Measurements from ENCODE around the gene CLOCK. TPM values are rescaled to one million over a fixed set of nuclear protein-coding genes. Genes with fewer than 3 reads are reported as not detected.

The CLOCK gene
- total RNA-seq, 2 experiments from 2014 or later, result 7.1 to 9.3 TPM

- ChIA-PET POLR2A (interaction anchor here (0.6 kb wide), 1 partner anchor 10 kb away, joined by 3 read pairs; no protein-coding TSS in a partner anchor), CTCF (no interaction called here)
Observed at GRCh38 chr4:55539658-55540057, 7.1 kb downstream of the CLOCK start.

GRCh38 chr4:55538531-55538930 is 8.2 kb downstream of the CLOCK start:
- POLR2A ChIA-PET, result no interaction called here
- no peak overlapping the region for H3K4me3 Mint-ChIP-seq
- H3K4me1 Mint-ChIP-seq (ENCODE audit: low read depth), result peaks cover 18% of the 10 kb centered on the region

More at GRCh38 chr4:55539658-55540057, 7.1 kb downstream of the CLOCK start:
- Mint-ChIP-seq H3K36me3 (ENCODE audit: low read depth) (peaks cover 8% of the 10 kb centered on the region), H3K27ac (no peak overlapping the region), H3K4me1 (ENCODE audit: low read depth) (peaks cover 26% of the 10 kb centered on the region), H3K4me3 (no peak overlapping the region), H3K9me3 (ENCODE audit: insufficient read depth) (peaks cover 4% of the 10 kb centered on the region), H3K27me3 (ENCODE audit: low read depth) (no peaks in the 10 kb centered on the region)
- ATAC-seq (no peak), DNase-seq (no peak)

DNA sequence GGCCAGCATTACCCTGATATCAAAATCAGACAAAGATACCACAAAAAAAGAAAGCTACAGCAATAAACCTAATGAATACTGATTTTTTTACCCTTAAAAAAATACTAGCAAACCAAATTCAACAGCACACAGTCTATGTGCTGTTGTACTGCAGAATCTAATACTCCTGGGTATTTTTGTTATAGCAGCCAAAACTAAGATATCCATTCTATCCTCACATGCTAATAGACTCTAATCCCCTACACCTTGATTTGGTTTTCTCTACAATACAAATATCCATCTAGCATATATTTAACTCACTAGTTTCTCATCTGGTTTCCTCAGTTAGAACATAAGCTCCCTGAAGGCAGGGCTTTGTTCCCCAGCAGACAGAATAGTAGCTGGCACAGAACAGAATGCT is 12.4 kb downstream of the CLOCK start:
- CTCF ChIA-PET, result interaction anchor here (1.2 kb wide), 1 partner anchor 11 kb away, joined by 5 read pairs; no protein-coding TSS in a partner anchor
- POLR2A ChIA-PET, result no interaction called here
- Mint-ChIP-seq H3K4me3 (no peak overlapping the region), H3K27ac (no peak overlapping the region), H3K27me3 (ENCODE audit: low read depth) (no peaks in the 10 kb centered on the region), H3K36me3 (ENCODE audit: low read depth) (peaks cover 36% of the 10 kb centered on the region), H3K9me3 (ENCODE audit: insufficient read depth) (peaks cover 20% of the 10 kb centered on the region), H3K4me1 (ENCODE audit: low read depth) (peaks cover 15% of the 10 kb centered on the region)
- DNase-seq (no peak), ATAC-seq (no peak)

More at GRCh38 chr4:55538531-55538930, 8.2 kb downstream of the CLOCK start:
- Mint-ChIP-seq H3K27me3 (ENCODE audit: low read depth) (no peaks in the 10 kb centered on the region), H3K27ac (peak overlapping the region; percentile 20), H3K36me3 (ENCODE audit: low read depth) (peaks cover 15% of the 10 kb centered on the region), H3K9me3 (ENCODE audit: insufficient read depth) (peaks cover 4% of the 10 kb centered on the region)
- DNase-seq, result no peak
- no peak for ATAC-seq
- CTCF ChIA-PET, result interaction anchor here (1.1 kb wide), 1 partner anchor 83 kb away, joined by 3 read pairs; no protein-coding TSS in a partner anchor

- Mint-ChIP-seq H3K4me3 (no peak overlapping the region), H3K9me3 (ENCODE audit: insufficient read depth) (peaks cover 20% of the 10 kb centered on the region), H3K27me3 (ENCODE audit: low read depth) (no peaks in the 10 kb centered on the region), H3K4me1 (ENCODE audit: low read depth) (no peaks in the 10 kb centered on the region), H3K36me3 (ENCODE audit: low read depth) (peaks cover 38% of the 10 kb centered on the region), H3K27ac (no peak overlapping the region)
- ChIA-PET CTCF (no interaction called here), POLR2A (no interaction called here)
- ATAC-seq, result no peak
- no peak for DNase-seq
Observed at GRCh38 chr4:55530691-55531090, 16.0 kb downstream of the CLOCK start.

- POLR2A ChIA-PET, result no interaction called here
- CTCF ChIA-PET, result no interaction called here
- Mint-ChIP-seq H3K36me3 (ENCODE audit: low read depth) (peaks cover 38% of the 10 kb centered on the region), H3K9me3 (ENCODE audit: insufficient read depth) (peaks cover 19% of the 10 kb centered on the region), H3K27ac (no peak overlapping the region), H3K27me3 (ENCODE audit: low read depth) (no peaks in the 10 kb centered on the region), H3K4me1 (ENCODE audit: low read depth) (no peaks in the 10 kb centered on the region), H3K4me3 (no peak overlapping the region)
- DNase-seq (no peak), ATAC-seq (no peak)
Observed at GRCh38 chr4:55530167-55530566, 16.5 kb downstream of the CLOCK start.

GRCh38 chr4:55528491-55528890 is 18.2 kb downstream of the CLOCK start:
- H3K4me1 Mint-ChIP-seq (ENCODE audit: low read depth), result no peaks in the 10 kb centered on the region
- ATAC-seq, result no peak
- POLR2A ChIA-PET, result no interaction called here
- CTCF ChIA-PET, result interaction anchor here (0.9 kb wide), 1 partner anchor 165 kb away, joined by 3 read pairs; no protein-coding TSS in a partner anchor
- no peak overlapping the region for H3K4me3 Mint-ChIP-seq
- H3K36me3 Mint-ChIP-seq (ENCODE audit: low read depth), result peaks cover 33% of the 10 kb centered on the region
- H3K9me3 Mint-ChIP-seq (ENCODE audit: insufficient read depth), result peaks cover 16% of the 10 kb centered on the region
- DNase-seq, result no peak
- no peak overlapping the region for H3K27ac Mint-ChIP-seq
- H3K27me3 Mint-ChIP-seq (ENCODE audit: low read depth), result no peaks in the 10 kb centered on the region

GRCh38 chr4:55524844-55525571 is 21.7 kb downstream of the CLOCK start:
- ChIA-PET CTCF (no interaction called here), POLR2A (no interaction called here)
- H3K27me3 Mint-ChIP-seq (ENCODE audit: low read depth), result no peaks in the 10 kb centered on the region
- H3K4me1 Mint-ChIP-seq (ENCODE audit: low read depth), result no peaks in the 10 kb centered on the region
- no peak overlapping the region for H3K4me3 Mint-ChIP-seq
- ATAC-seq, result no peak
- H3K9me3 Mint-ChIP-seq (ENCODE audit: insufficient read depth), result peaks cover 8% of the 10 kb centered on the region
- no peak overlapping the region for H3K27ac Mint-ChIP-seq
- DNase-seq, result no peak
- peaks cover 18% of the 10 kb centered on the region for H3K36me3 Mint-ChIP-seq (ENCODE audit: low read depth)

GRCh38 chr4:55518442-55518841 is 28.3 kb downstream of the CLOCK start:
- CTCF ChIA-PET, result interaction anchor here (0.8 kb wide), 1 partner anchor 27 kb away, joined by 3 read pairs; no protein-coding TSS in a partner anchor
- H3K27me3 Mint-ChIP-seq (ENCODE audit: low read depth), result no peaks in the 10 kb centered on the region

DNA sequence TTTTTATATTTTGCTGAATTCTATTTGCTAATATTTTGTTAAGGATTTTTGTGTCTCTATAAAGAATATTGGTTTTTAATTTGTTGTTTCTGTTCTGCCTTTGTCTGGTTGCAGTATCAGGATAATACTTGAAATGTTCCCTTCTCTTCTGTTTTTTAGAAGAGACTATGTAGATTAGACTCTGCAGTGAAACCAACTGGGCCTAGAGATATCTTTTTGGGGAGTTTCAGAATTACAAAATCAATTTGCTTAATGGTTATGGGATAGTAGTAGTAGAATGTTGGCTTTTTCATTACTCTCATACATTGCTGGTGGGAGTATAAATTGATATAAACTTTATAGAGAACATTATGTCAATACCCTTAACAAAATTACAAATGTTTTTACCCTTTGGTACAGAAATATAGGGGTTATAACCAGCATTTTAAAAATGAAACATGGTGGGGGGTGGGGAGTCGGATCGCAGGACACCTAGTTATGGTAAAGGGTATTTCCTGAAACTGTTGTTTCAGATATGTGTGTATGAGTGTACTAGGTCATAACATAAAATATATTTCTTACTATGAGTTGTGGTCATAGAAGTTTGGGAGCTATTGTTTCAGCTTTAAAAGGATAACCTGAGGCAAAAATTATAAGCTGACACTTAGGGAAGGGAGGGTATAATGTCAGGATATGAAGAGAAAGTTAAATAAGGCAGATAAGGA is 29.0 kb downstream of the CLOCK start:
- no peak overlapping the region for H3K27ac Mint-ChIP-seq
- no peak for DNase-seq
- no peak overlapping the region for H3K4me3 Mint-ChIP-seq
- POLR2A ChIA-PET, result no interaction called here
- CTCF ChIA-PET, result no interaction called here
- H3K27me3 Mint-ChIP-seq (ENCODE audit: low read depth), result no peaks in the 10 kb centered on the region
- H3K36me3 Mint-ChIP-seq (ENCODE audit: low read depth), result peaks cover 4% of the 10 kb centered on the region
- ATAC-seq, result no peak
- H3K4me1 Mint-ChIP-seq (ENCODE audit: low read depth), result no peaks in the 10 kb centered on the region
- H3K9me3 Mint-ChIP-seq (ENCODE audit: insufficient read depth), result peaks cover 2% of the 10 kb centered on the region

More at GRCh38 chr4:55518442-55518841, 28.3 kb downstream of the CLOCK start:
- Mint-ChIP-seq H3K36me3 (ENCODE audit: low read depth) (peaks cover 6% of the 10 kb centered on the region), H3K27ac (no peak overlapping the region), H3K9me3 (ENCODE audit: insufficient read depth) (peaks cover 3% of the 10 kb centered on the region), H3K4me1 (ENCODE audit: low read depth) (no peaks in the 10 kb centered on the region), H3K4me3 (no peak overlapping the region)
- POLR2A ChIA-PET, result no interaction called here
- no peak for ATAC-seq
- no peak for DNase-seq

DNA sequence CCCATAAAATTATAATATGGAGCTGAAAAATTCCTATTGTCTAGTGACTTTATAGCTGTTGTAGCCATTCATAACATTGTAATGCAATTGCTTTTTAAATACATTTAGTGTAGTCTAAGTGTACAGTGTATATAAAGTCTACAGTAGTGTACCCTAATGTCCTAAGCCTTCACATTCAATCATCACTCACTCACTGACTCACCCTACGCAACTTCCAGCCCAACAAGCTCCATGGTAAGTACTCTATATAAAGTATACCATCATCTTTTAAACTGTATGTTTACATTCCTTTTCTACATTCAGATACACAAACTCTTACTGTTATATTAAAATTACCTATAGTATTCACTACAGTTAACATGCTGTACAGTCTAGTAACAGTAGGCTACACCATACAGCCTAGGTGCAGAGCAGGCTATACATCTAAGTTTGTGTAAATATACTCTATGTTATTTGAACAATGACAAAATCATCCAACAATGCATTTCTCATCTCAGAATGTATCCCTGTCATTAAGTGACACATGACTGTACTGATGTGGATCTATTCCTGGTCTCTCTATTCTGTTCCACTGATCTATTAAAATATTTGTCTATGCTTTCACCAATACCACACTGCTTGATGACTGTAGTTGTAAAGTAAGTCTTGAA is 33.7 kb downstream of the CLOCK start:
- Mint-ChIP-seq H3K9me3 (ENCODE audit: insufficient read depth) (no peaks in the 10 kb centered on the region), H3K36me3 (ENCODE audit: low read depth) (peaks cover 2% of the 10 kb centered on the region), H3K4me3 (no peak overlapping the region), H3K4me1 (ENCODE audit: low read depth) (peaks cover 18% of the 10 kb centered on the region), H3K27me3 (ENCODE audit: low read depth) (no peaks in the 10 kb centered on the region), H3K27ac (no peak overlapping the region)
- DNase-seq (no peak), ATAC-seq (no peak)
- CTCF ChIA-PET, result no interaction called here
- POLR2A ChIA-PET, result no interaction called here

DNA sequence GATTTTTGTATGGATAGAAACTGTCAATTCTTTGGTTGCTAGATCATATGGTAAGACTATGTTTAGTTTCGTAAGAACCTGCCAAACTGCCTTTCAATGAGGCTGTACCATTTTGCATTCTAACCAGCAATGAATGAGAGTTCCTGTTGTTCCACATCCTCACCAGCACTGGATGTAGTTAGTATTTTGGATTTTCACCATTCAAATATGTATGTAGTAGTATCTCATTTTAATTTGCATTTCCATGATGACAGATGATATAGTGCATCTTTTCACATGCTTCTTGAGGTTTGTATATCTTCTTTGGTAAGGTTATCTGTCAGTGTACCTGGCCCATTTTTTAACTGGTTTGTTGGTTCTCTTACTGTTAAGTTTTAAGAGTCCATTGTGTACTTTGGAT is 34.6 kb downstream of the CLOCK start:
- ChIA-PET POLR2A (no interaction called here), CTCF (no interaction called here)
- Mint-ChIP-seq H3K4me1 (ENCODE audit: low read depth) (peaks cover 18% of the 10 kb centered on the region), H3K36me3 (ENCODE audit: low read depth) (peaks cover 5% of the 10 kb centered on the region), H3K4me3 (no peak overlapping the region), H3K27me3 (ENCODE audit: low read depth) (no peaks in the 10 kb centered on the region), H3K27ac (no peak overlapping the region), H3K9me3 (ENCODE audit: insufficient read depth) (no peaks in the 10 kb centered on the region)
- no peak for DNase-seq
- ATAC-seq, result no peak

GRCh38 chr4:55510685-55511084 is 36.0 kb downstream of the CLOCK start:
- POLR2A ChIA-PET, result no interaction called here
- CTCF ChIA-PET, result no interaction called here
- no peak for DNase-seq
- H3K36me3 Mint-ChIP-seq (ENCODE audit: low read depth), result peaks cover 5% of the 10 kb centered on the region
- H3K9me3 Mint-ChIP-seq (ENCODE audit: insufficient read depth), result no peaks in the 10 kb centered on the region
- H3K27ac Mint-ChIP-seq, result no peak overlapping the region
- H3K27me3 Mint-ChIP-seq (ENCODE audit: low read depth), result no peaks in the 10 kb centered on the region
- H3K4me3 Mint-ChIP-seq, result no peak overlapping the region
- H3K4me1 Mint-ChIP-seq (ENCODE audit: low read depth), result peaks cover 18% of the 10 kb centered on the region
- no peak for ATAC-seq
